Endothelial cell (in vitro differentiated cells): ENCODE data around the gene RALGPS1. TPM values are rescaled to one million over a fixed set of nuclear protein-coding genes. Genes with fewer than 3 reads are reported as not detected.
A peak's percentile ranks its signal among the peaks of the same experiment; 100 is the strongest.

Experiments used
- DNase-seq: peaks from one replicate; pipeline ENCODE4 v3.0.0; 2021; ENCODE audit warnings: low spot score
- H3K27ac Mint-ChIP-seq: one replicate; pipeline ENCODE4 v1.8.0; 2021; ENCODE audit warnings: mixed read lengths, inconsistent platforms; ENCODE audit not compliant: unreplicated experiment
- H3K27me3 Mint-ChIP-seq: one replicate; pipeline ENCODE4 v1.8.0; 2021; ENCODE audit warnings: mild to moderate bottlenecking, moderate library complexity, mixed read lengths, inconsistent platforms; ENCODE audit not compliant: unreplicated experiment
- H3K36me3 Mint-ChIP-seq: one replicate; pipeline ENCODE4 v1.8.0; 2021; ENCODE audit warnings: mild to moderate bottlenecking, low read depth, mixed read lengths, inconsistent platforms; ENCODE audit not compliant: unreplicated experiment
- H3K4me1 Mint-ChIP-seq: one replicate; pipeline ENCODE4 v1.8.0; 2021; ENCODE audit warnings: mild to moderate bottlenecking, mixed read lengths, inconsistent platforms; ENCODE audit not compliant: unreplicated experiment
- H3K4me3 Mint-ChIP-seq: one replicate; pipeline ENCODE4 v1.8.0; 2021; ENCODE audit warnings: mild to moderate bottlenecking, mixed read lengths, inconsistent platforms; ENCODE audit not compliant: unreplicated experiment
- H3K9me3 Mint-ChIP-seq: one replicate; pipeline ENCODE4 v1.8.0; 2021; ENCODE audit warnings: mixed read lengths, inconsistent platforms; ENCODE audit not compliant: unreplicated experiment
- total RNA-seq: library from RNA; stranded (reverse); fragmentation: NEBNext Ultra II Directional; extraction: Animal tissue kit (Norgen Biotek cat#: 25700); gene quantifications from one replicate; pipeline ENCODE4 v1.2.1, GENCODE V29; 2021; ENCODE audit not compliant: unreplicated experiment
- TF ChIP-seq, protein P1 (sequence below): fragments of 200-600 bp; sonication (generic); IDR thresholded peaks from one replicate; pipeline ENCODE4 v1.5.0; 2021; ENCODE audit warnings: antibody characterized with exemption; ENCODE audit not compliant: unreplicated experiment

Gene RALGPS1
- total RNA-seq, 1 donor from 2014 or later: 6.4 TPM

DNA sequence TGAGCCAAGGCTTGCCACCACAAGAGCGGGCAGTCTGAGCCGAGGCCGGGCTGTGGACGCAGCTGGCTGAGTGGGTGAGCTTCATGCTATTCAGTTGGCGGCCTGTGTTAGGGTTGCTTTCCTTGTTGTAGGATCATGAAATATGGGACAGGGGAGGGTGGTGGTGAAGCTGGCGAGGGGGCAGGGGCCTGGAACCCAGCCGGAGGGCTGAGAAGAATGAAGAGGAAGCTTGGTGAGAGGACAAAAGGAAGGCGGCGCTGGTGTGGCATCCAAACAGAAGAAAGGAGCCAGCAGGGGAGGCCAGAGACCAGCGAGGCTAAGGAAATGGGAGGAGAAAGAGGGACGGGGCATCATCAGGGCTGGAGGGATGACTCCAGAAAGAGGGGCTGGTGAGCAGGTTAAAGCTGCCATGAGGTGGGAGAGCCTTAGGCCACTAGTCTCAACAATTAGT, 18.3 kb downstream of the RALGPS1 start:
- peaks cover 2% of the 10 kb centered on the region for H3K27me3 Mint-ChIP-seq
- no peaks in the 10 kb centered on the region for H3K36me3 Mint-ChIP-seq
- peaks cover 8% of the 10 kb centered on the region for H3K4me1 Mint-ChIP-seq
- TF ChIP-seq, protein P1, sequence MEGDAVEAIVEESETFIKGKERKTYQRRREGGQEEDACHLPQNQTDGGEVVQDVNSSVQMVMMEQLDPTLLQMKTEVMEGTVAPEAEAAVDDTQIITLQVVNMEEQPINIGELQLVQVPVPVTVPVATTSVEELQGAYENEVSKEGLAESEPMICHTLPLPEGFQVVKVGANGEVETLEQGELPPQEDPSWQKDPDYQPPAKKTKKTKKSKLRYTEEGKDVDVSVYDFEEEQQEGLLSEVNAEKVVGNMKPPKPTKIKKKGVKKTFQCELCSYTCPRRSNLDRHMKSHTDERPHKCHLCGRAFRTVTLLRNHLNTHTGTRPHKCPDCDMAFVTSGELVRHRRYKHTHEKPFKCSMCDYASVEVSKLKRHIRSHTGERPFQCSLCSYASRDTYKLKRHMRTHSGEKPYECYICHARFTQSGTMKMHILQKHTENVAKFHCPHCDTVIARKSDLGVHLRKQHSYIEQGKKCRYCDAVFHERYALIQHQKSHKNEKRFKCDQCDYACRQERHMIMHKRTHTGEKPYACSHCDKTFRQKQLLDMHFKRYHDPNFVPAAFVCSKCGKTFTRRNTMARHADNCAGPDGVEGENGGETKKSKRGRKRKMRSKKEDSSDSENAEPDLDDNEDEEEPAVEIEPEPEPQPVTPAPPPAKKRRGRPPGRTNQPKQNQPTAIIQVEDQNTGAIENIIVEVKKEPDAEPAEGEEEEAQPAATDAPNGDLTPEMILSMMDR: peak; percentile 7
- no peak for DNase-seq
- peak overlapping the region; percentile 48 for H3K27ac Mint-ChIP-seq
- H3K9me3 Mint-ChIP-seq: no peaks in the 10 kb centered on the region
- no peak overlapping the region for H3K4me3 Mint-ChIP-seq

DNA sequence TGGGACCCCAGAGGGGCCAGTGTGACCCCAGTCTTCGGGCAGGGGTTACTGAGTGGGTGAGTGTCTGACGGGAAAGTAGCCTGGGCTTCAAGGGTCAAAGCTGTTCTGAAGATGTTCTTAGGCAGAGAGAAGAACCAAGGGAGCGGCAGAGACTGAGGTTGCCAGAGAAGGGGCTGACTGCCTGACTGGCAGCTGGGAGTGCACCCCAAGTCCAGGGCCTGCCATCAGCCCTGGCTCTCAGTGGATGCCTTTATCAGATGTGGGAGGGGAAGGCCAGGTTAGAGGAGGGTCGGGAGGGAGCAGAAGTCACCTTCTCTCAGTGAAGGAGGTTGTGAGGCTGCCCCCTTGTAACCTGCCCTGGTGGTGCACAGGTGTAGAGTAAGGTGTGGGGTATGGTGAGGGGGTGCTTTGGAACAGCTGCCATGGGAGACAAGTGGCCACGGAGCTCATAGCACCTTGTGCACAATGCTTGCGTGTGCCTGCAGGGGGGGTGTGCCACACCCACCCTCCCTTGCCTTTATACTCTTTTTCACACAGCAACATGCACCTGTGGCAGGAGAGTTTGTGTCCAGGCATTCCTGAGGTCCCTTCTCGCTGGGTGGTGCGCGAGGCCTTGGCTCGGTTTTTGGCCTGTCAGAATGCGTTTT, 18.9 kb downstream of the RALGPS1 start:
- Mint-ChIP-seq H3K27ac (no peak overlapping the region), H3K36me3 (no peaks in the 10 kb centered on the region), H3K27me3 (peaks cover 2% of the 10 kb centered on the region), H3K9me3 (no peaks in the 10 kb centered on the region), H3K4me1 (peaks cover 8% of the 10 kb centered on the region), H3K4me3 (no peak overlapping the region)
- TF ChIP-seq, protein P1: no peak
- DNase-seq: no peak

DNA sequence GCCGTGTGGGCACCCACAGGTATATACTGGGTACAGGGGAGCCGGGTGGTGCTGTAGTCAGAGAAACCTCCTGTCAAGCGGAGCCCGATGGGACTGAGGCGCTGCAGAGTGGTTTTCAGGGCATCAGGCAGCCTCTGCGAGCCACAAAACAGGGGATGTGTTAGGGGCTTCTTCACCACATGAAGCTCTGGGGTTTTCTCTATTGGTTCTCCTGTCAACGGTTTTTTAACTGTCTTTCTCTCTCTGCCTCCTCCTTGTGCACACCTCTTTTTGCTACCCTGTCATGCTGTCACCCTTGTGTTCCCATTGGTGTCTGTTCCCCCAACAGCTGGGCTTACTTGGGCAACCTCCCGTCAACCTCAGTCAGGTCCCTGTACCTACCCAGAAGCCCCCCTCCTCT, 19.9 kb downstream of the RALGPS1 start:
- Mint-ChIP-seq H3K27ac (no peak overlapping the region), H3K4me1 (peaks cover 8% of the 10 kb centered on the region), H3K4me3 (no peak overlapping the region), H3K36me3 (no peaks in the 10 kb centered on the region), H3K27me3 (peaks cover 2% of the 10 kb centered on the region), H3K9me3 (no peaks in the 10 kb centered on the region)
- TF ChIP-seq, protein P1: no peak
- no peak for DNase-seq

DNA sequence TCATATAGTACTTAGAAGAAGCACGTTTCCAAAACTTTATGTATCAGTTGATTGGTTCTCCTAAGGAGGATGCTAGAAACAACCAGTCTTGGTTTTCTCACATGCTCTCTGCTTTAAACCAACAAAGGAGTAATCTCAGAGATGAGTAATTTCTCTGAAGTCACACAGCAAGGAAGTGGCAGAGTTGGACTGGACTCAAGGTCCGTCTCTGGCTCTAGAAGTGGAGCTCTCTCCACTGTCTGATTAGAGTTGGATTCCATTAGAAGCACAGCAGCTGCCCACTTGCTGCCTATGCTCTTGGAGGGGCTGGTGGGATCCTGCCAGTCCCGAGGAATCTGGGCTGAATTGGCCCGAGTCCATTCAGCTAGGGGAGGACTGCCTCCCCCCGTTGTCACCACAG, 21.0 kb downstream of the RALGPS1 start:
- Mint-ChIP-seq H3K27ac (no peak overlapping the region), H3K9me3 (no peaks in the 10 kb centered on the region), H3K27me3 (peaks cover 2% of the 10 kb centered on the region), H3K4me3 (no peak overlapping the region), H3K4me1 (peaks cover 8% of the 10 kb centered on the region), H3K36me3 (no peaks in the 10 kb centered on the region)
- DNase-seq: no peak
- TF ChIP-seq, protein P1: no peak

DNA sequence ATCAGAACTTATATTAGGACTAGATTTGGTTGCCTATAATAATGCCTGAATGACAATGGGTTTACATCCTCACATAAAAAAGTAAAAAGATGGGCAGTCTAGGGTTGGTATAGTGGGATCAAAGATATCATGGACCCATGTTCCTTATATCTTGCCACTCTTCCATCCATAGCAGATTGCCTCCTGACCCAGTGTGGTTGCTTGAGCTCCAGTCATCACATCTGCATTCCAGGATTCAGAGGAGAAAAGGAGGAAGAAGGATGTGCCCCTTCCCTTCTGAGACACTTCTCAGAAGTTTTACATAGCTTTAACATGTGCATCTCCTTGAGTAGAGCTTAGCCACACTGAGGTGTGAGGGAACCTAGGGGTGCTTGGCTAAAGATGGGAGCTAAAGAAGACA, 22.9 kb downstream of the RALGPS1 start:
- Mint-ChIP-seq H3K27me3 (peaks cover 2% of the 10 kb centered on the region), H3K4me3 (no peak overlapping the region), H3K36me3 (no peaks in the 10 kb centered on the region), H3K27ac (no peak overlapping the region), H3K9me3 (no peaks in the 10 kb centered on the region), H3K4me1 (peaks cover 14% of the 10 kb centered on the region)
- TF ChIP-seq, protein P1: no peak
- no peak for DNase-seq
